ENCODE measurements around the gene LRRC49.
A peak's percentile ranks its signal among the peaks of the same experiment; 100 is the strongest.
"Not testable (repeated sequence)": the region's sequence is repeated elsewhere in the genome, so short reads cannot be mapped to it uniquely, and the experiment has no call there.

Gene LRRC49

DNA sequence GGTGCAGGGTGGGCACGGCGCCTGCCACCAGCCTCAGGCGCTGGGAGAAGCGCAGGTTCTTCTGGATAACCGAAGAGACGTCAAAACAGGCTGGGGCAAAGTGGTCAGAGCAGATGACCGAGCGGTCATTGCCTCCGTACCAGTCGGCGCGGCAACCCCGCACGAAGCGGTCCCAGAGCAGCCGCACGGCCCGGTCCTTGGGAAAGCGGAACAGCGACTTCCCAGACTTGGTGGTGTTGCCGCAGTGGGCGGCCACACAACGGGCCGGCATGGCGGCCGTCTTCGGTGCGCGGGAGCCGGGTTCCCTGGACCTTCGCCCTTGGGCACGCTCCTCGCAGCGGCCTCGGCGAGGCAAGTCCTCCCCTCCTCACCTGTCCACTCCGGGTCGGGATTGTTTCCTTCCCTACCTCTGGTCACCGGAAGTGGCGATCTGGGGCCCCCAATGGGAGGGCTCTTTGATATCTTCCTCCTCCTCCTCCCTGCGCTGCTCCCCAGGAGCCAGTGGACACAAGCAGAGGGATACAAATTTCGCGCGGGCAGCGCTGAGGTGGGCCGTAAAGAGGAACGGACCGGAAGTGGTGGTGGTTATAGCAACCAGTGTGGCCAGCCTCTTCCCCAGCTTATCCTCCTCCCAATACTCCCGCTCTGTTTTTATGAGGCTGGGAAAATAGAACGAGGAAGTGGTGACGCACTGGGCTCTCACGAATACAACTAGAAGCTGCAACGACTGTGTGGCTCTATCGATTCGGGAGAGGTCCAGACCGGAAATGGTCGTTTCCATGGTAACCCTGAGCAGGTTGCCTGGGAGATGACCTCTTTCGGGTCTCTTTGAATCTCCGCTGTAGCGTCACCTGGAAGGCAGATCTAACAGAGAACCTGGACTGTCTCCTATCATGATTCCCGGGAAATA lies at the start of gene LRRC49, which contains the start of gene THAP10:
TSS of gene LRRC49 (plus strand) at position 825 of the 910 bp plus-strand sequence. CDS start at position 894, 69 bp downstream.
TSS of gene THAP10 (minus strand) at position 432 of the 910 bp plus-strand sequence. CDS start at position 271, 161 bp downstream.
- DNase-seq: peak; percentile 98 to 99

- DNase-seq: no peak
Measured at GRCh38 chr15:70845602-70846360, 46.8 kb upstream of the LRRC49 start.

DNA sequence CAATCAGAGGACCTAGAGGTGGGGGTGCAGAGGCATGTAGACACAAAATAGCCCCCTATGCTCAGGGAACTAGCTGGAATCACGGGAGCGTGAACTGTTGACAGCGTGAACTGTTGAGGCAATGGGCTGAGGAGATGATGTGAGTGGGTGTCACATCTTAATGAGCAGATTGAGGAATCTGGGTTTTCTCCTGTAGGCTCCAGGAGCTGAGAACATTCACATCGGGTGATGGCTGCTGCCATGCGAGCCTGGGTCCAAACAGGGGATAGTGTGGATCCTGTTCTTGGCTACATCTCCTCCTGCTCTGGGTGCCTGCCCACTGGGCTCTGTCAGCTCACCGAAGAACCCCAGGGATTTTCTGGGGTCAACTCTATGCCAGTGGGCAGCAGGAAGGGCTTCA lies 40.7 kb upstream of the LRRC49 start:
- DNase-seq: no peak

DNA sequence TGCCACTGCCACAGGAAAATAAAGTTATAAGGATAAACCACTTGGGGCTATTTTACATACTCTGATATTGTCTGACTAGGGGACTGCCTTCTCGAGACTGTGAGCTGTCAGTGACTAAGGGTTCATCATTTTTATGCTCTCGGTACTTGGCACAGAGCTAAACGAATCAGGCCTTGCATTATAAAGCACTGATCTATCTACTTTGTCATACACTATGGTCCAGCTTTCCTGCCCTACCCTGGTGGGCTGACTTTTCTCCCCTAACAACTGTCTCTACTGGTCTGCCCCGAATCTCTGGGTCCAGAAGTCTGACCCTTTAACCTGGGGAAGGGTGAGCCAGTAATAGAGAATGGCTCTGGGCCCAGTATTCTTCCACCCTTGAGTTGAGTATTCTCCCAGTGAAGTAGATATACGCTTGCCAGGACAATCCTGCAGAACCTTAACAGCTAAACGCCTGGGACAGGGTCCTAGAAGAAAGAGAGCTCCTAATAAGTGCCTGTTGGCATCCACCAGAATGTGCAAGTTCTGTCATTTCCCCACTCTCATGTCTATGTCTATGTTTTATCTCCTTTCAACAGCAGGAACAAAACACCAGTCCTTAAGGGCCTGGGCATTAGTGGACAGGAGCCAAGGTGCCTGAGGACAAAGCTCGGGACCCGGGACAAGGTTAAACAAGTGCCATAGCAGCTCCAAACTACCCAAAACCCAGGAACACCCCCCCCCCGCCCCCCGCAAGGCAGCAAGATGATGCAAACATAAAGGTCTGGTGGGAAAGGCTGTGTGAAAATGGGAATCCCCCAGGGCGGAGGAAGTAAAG lies 39.9 kb upstream of the LRRC49 start:
- DNase-seq: peak in 1 of 2 experiments; percentile 26

DNA sequence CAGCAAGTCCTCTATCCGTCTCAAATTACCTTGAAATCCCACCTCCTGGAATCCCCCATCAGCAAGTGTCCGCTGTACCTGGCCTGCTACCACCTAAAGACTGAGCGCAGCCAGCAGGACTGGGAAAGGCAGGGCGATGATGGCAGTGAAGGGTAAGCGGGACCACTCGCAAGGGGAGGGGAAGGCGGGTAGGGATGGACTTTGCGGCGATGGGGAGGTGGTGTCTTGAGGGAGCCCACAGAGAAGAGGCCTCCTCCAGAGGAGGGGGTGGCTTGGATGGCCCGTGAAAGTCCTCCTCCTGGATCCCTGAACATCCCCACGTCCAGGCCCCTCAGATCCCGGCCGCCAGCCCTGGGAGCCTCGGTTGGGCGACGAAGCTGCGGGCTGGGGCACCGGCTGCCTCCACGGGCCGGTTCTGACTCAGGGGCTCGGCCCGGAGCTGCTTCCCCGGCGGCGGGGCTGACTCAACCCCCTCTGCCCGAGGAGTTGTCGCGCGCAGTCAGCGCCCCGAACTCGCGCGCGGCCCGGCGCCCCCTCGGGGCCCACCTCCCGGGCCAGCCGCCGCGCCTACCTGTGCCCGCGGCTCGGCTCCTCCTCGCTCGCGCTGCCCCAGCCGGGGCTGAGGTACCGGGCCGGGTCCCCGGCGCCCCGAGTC lies 39.2 kb upstream of the LRRC49 start:
- DNase-seq: peak in 1 of 2 experiments; percentile 37

DNA sequence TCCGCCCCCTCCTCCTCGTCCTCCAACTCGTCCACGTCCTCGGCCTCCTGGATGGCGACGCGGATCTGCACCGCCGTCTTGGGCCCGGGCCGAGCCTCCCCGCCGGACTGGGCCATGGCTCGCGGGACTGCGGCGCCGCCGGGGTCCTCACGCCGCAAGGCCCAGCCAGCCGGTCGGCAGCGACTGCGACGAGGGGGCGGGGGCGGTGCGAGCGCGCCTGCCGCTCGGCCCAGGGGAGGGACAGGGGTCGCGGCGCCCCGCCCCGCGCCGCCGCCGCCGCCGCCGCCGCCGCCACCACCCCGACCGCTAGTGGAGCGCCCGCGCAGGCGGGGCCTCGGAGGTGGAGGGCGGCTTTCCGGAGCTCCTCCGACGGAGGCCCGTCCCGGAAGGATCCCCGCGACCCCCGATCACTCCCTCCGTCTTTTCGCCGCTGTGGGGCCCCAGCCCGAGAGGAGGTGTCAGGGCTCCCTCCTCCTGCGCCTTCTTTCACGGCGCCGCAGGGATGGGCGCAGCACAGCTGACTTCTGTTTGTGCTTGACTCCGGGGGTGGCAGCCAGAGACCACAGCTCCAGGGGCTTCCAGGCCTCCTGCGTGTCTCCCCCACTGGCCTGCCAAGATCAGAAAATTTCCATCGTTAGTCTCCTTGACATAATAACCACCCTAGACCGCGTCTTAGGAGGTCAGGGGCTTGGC lies 38.5 kb upstream of the LRRC49 start, which contains the start of gene LARP6:
TSS of gene LARP6 (minus strand) at position 185 of the 693 bp plus-strand sequence. CDS start at position 116, 69 bp downstream.
- peak; percentile 38 to 58 for DNase-seq

- DNase-seq: peak in 1 of 2 experiments; percentile 29
Measured at GRCh38 chr15:70854666-70854976, 38.0 kb upstream of the LRRC49 start.

DNA sequence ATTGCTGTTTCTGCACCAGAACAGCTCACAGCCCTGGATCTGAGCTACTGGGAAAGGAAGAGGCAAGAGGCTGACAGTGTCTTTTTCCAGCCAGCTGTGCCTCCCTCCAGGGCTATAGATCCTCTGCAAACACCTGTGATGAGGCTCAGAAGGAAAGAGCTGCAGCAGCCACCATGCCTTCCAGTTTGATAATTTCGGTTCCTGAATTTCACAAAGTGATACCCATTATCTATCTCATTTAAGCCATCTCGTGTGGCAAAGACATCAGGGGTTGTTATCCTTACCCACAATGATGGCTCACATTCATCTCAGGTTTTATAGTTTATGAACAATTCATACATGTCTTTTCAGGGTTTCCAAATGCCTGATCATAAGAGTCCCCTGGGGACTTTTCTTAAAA lies 36.9 kb upstream of the LRRC49 start:
- DNase-seq: no peak

- DNase-seq: no peak
Measured at GRCh38 chr15:70856177-70856883, 36.3 kb upstream of the LRRC49 start.

DNA sequence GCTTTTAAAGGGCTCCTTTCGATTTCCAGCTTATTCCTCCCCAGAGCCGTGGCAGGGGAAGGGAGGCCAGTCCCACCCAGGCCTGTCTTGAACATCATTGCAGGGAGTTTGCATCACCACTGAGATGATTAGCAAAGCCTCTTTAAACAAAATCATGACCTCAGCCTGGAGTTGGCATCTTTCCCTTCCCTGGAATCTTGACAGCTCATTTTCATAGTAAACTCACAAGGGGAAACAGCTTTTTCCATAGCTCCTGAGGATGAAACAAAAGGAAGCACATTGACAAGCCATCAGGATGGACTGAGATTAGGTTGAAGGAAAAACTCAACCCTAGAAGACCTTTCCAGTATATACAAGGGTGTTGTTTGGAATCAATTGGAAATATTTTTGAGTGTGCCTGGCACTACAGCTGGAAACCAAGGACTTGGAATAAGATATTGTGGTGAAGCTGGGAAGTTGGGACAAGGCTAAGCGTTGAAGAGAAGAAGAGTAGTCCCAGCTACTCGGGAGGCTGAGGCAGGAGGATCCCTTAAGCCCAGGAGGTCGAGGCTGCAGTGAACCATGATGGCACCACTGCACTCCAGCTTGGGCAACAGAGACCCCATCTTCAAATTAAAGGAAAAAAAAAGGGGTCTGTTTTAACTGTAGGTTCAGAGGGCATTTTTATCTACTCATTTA lies 35.6 kb upstream of the LRRC49 start:
- DNase-seq: no peak

- no peak for DNase-seq
Measured at GRCh38 chr15:70857562-70858285, 34.9 kb upstream of the LRRC49 start.

GRCh38 chr15:70858614-70859321 lies 33.9 kb upstream of the LRRC49 start:
- not testable (repeated sequence) for DNase-seq

DNA sequence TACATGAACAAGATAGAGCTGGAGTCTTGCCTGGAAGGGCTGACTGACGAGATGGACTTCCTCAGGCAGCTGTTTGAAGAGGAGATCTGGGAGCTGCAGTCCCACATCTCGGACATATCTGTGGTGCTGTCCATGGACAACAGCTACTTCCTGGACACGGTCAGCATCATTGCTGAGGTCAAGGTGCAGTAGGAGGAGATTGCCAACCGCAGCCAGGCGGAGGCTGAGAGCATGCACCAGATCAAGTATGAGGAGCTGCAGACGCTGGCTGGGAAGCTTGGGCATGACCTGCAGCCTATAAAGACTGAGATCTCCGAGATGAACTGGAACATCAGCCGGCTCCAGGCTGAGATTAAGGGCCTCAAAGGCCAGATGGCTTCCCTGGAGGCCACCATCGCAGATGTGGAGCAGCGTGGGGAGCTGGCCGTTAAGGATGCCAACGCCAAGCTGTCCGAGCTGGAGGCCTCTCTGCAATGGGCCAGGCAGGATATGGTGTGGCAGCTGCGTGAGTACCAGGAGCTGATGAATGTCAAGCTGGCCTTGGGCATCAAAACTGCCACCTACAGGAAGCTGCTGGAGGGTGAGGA lies 33.2 kb upstream of the LRRC49 start:
- DNase-seq: no peak

- DNase-seq: no peak
Measured at GRCh38 chr15:70859998-70860397, 32.6 kb upstream of the LRRC49 start.

- DNase-seq: no peak
Measured at GRCh38 chr15:70863450-70864218, 29.0 kb upstream of the LRRC49 start.

DNA sequence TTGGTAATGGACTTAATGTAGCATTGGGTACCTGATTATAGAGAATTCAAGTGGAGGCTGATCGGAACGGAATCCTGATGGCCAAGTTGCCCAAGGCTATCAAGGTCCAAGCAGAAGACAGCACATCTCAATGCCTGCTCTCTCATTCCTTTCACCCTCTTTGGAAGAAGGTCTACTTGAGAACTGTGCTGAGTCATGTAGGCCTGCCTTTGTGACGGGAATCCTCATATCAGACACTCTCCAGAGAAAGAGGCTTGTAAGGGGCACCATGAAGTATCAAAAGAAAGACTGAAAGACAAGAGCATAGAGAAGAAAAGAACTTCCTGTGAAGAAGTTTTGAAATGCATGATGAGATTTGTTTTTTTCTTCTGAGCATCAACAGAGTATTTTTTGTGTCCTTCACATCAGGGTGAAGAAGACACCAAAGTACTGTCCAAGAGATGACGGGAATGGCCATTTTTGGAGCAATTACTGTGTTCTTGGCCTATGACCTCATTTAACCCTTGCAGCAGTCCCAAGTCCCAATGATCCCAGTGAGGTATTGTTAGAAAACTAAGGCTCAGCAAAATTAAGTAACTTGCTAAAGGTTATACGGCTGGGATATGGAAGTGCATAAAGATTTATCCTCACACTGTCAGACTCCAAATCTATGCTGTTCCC lies 25.5 kb upstream of the LRRC49 start:
- DNase-seq: no peak

GRCh38 chr15:70867911-70868467 lies 24.6 kb upstream of the LRRC49 start:
- no peak for DNase-seq

Data from NCI-H524 (cell line).